ENCODE results near the gene NINJ1.
"Not testable (repeated sequence)": the region's sequence is repeated elsewhere in the genome, so short reads cannot be mapped to it uniquely, and the experiment has no call there.

Gene NINJ1

GRCh38 chr9:93159601-93160471 lies 25.8 kb upstream of the NINJ1 start:
- peak; percentile 38 for DNase-seq (ENCODE audit: low read depth)

- no peak for DNase-seq (ENCODE audit: low read depth)
Observed at GRCh38 chr9:93156475-93157008, 22.5 kb upstream of the NINJ1 start.

- DNase-seq (ENCODE audit: low read depth) = no peak
Observed at GRCh38 chr9:93155716-93156474, 21.8 kb upstream of the NINJ1 start.

GRCh38 chr9:93154293-93154903 lies 20.3 kb upstream of the NINJ1 start:
- DNase-seq (ENCODE audit: low read depth) = no peak

- no peak for DNase-seq (ENCODE audit: low read depth)
Observed at GRCh38 chr9:93151097-93151784, 17.2 kb upstream of the NINJ1 start.

GRCh38 chr9:93149361-93149760 lies 15.3 kb upstream of the NINJ1 start:
- DNase-seq (ENCODE audit: low read depth) = peak; percentile 20

GRCh38 chr9:93148721-93149120 lies 14.7 kb upstream of the NINJ1 start:
- no peak for DNase-seq (ENCODE audit: low read depth)

GRCh38 chr9:93147632-93148031 lies 13.6 kb upstream of the NINJ1 start:
- DNase-seq (ENCODE audit: low read depth) = no peak

- not testable (repeated sequence) for DNase-seq (ENCODE audit: low read depth)
Observed at GRCh38 chr9:93146696-93147095, 12.6 kb upstream of the NINJ1 start.

- no peak for DNase-seq (ENCODE audit: low read depth)
Observed at GRCh38 chr9:93143830-93144530, 9.9 kb upstream of the NINJ1 start.

GRCh38 chr9:93141771-93142483 lies 7.9 kb upstream of the NINJ1 start:
- DNase-seq (ENCODE audit: low read depth) = no peak

GRCh38 chr9:93139365-93140182 lies 5.5 kb upstream of the NINJ1 start:
- no peak for DNase-seq (ENCODE audit: low read depth)

- no peak for DNase-seq (ENCODE audit: low read depth)
Observed at GRCh38 chr9:93138171-93138764, 4.2 kb upstream of the NINJ1 start.

- DNase-seq (ENCODE audit: low read depth) = no peak
Observed at GRCh38 chr9:93137362-93137761, 3.3 kb upstream of the NINJ1 start.

GRCh38 chr9:93136011-93136440 lies 2.0 kb upstream of the NINJ1 start:
- DNase-seq (ENCODE audit: low read depth) = no peak

- no peak for DNase-seq (ENCODE audit: low read depth)
Observed at GRCh38 chr9:93134740-93135444, 841 bp upstream of the NINJ1 start.

- peak; percentile 28 for DNase-seq (ENCODE audit: low read depth)
Observed at GRCh38 chr9:93133681-93134014, 403 bp downstream of the NINJ1 start.

GRCh38 chr9:93132946-93133680 lies 938 bp downstream of the NINJ1 start:
- DNase-seq (ENCODE audit: low read depth) = no peak

Data from HS-5 (cell line).